Loucy (cell line): ENCODE data around the gene GNB1L.

Experiments used
- H2AFZ ChIP-seq: fragments of 200-600 bp; sonication (generic); 2 replicates; pipeline ENCODE4 v1.6.0; 2016; ENCODE audit warnings: antibody characterized with exemption, mild to moderate bottlenecking, low read length, moderate library complexity
- H3F3A ChIP-seq: fragments of 200-600 bp; 2 replicates; pipeline ENCODE4 v1.6.0; 2016; ENCODE audit warnings: antibody characterized with exemption, low read depth, mild to moderate bottlenecking
- H3K27me3 ChIP-seq: fragments of 200-600 bp; sonication (generic); 2 replicates; pipeline ENCODE4 v1.6.1; 2014; ENCODE audit warnings: low read length, mild to moderate bottlenecking; ENCODE audit not compliant: insufficient read depth, poor library complexity, severe bottlenecking
- H3K36me3 ChIP-seq: fragments of 200-600 bp; sonication (generic); 2 replicates; pipeline ENCODE4 v1.6.1; 2016; ENCODE audit warnings: low read length; ENCODE audit not compliant: insufficient read depth
- H3K4me1 ChIP-seq: fragments of 200-600 bp; sonication (generic); 2 replicates; pipeline ENCODE4 v1.5.1; 2014; ENCODE audit warnings: low read length, mild to moderate bottlenecking; ENCODE audit not compliant: insufficient read depth, poor library complexity, severe bottlenecking
- H3K4me2 ChIP-seq: fragments of 200-600 bp; sonication (generic); 2 replicates; pipeline ENCODE4 v1.6.0; 2014; ENCODE audit warnings: antibody characterized with exemption, low read length, low read depth, mild to moderate bottlenecking; ENCODE audit not compliant: poor library complexity, severe bottlenecking
- H3K4me3 ChIP-seq: fragments of 200-600 bp; sonication (generic); 2 replicates; pipeline ENCODE4 v1.5.1; 2014; ENCODE audit warnings: low read length, mild to moderate bottlenecking, mixed read lengths; ENCODE audit not compliant: poor library complexity, severe bottlenecking
- H3K79me2 ChIP-seq: fragments of 200-600 bp; sonication (generic); 2 replicates; pipeline ENCODE4 v1.6.1; 2014; ENCODE audit warnings: low read length; ENCODE audit not compliant: insufficient read depth
- H3K9ac ChIP-seq: fragments of 200-600 bp; sonication (generic); 2 replicates; pipeline ENCODE4 v1.6.0; 2014; ENCODE audit warnings: mild to moderate bottlenecking, low read depth, low read length, moderate library complexity; ENCODE audit not compliant: poor library complexity, severe bottlenecking
- H3K9me2 ChIP-seq: fragments of 200-600 bp; sonication (generic); replicated peaks from 2 replicates; pipeline ENCODE4 v1.6.1; 2016; ENCODE audit warnings: low read depth, low read length, mixed read lengths
- H3K9me3 ChIP-seq: fragments of 200-600 bp; sonication (generic); 2 replicates; pipeline ENCODE4 v1.6.1; 2014; ENCODE audit warnings: mild to moderate bottlenecking, antibody characterized with exemption, low read length, low read depth; ENCODE audit not compliant: insufficient read depth
- H4K20me1 ChIP-seq: fragments of 200-600 bp; sonication (generic); 2 replicates; pipeline ENCODE4 v1.6.0; 2014; ENCODE audit warnings: antibody characterized with exemption, low read length, mild to moderate bottlenecking; ENCODE audit not compliant: insufficient read depth, poor library complexity, severe bottlenecking
- EZH2phosphoT487 ChIP-seq: fragments of 200-600 bp; IDR thresholded peaks from 2 replicates; pipeline ENCODE4 v1.6.1; 2018; ENCODE audit warnings: antibody characterized with exemption, mild to moderate bottlenecking, moderate library complexity, borderline replicate concordance
- TF ChIP-seq, protein P1 (sequence below): fragments of 200-600 bp; sonication (generic); conservative IDR thresholded peaks from 2 replicates; pipeline ENCODE4 v1.5.1; 2014; ENCODE audit warnings: mild to moderate bottlenecking, antibody characterized with exemption, low read length

The GNB1L gene

DNA sequence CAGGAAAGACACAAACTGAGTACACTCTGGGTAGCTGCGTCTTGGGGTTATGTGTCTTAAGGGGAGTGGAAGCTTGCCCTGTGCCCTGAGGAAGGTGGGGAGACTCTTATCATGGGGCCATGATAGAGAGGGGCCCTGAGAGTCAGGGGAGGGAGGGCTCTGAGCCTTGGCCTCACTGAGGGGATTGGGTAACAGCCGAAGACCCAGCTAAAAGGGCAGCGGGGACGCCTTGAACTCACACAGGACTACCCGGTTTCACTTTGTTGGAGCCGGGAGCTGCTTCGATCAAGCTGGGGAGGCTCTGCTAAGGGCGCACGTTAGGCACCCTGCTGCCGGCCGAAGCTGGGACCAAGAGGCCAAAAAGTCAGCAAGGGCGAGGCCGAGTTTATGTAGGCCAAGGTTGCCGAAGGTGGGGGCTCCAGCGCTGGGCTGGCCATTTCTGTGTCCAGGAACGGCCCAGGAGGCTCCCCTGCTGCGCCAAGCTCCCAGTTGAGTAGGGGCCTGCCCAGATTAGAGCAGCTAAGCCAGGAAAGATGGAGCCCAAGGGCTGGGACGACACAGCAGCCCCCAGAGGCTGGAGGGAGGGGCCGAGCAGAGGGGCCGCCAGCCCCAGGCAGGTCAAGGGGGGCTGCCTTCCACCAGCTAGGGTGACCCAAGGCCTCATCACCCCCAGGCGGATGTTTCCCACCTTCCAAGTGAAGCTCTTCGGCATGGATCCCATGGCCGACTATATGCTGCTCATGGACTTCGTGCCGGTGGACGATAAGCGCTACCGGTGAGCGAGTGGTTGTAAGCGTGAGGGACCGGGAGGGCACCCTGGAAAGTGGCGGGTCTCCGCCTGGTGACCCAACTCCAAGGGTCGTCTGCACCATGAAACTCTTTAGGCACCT, 91.9 kb downstream of the GNB1L start:
- Histone ChIP-seq H2AFZ (no peak overlapping the region), H3K4me1 (no peaks in the 10 kb centered on the region), H3K4me2 (no peak overlapping the region), H3K9ac (no peak overlapping the region), H3K4me3 (no peak overlapping the region), H3K79me2 (peaks cover 5% of the 10 kb centered on the region; the same call in 1 of the 2 replicates), H3F3A (no peaks in the 10 kb centered on the region), H3K27me3 (no peaks in the 10 kb centered on the region), H3K9me2 (no peaks in the 10 kb centered on the region), H3K36me3 (no peaks in the 10 kb centered on the region), H3K9me3 (no peaks in the 10 kb centered on the region), H4K20me1 (no peaks in the 10 kb centered on the region)
- TF ChIP-seq, protein P1, sequence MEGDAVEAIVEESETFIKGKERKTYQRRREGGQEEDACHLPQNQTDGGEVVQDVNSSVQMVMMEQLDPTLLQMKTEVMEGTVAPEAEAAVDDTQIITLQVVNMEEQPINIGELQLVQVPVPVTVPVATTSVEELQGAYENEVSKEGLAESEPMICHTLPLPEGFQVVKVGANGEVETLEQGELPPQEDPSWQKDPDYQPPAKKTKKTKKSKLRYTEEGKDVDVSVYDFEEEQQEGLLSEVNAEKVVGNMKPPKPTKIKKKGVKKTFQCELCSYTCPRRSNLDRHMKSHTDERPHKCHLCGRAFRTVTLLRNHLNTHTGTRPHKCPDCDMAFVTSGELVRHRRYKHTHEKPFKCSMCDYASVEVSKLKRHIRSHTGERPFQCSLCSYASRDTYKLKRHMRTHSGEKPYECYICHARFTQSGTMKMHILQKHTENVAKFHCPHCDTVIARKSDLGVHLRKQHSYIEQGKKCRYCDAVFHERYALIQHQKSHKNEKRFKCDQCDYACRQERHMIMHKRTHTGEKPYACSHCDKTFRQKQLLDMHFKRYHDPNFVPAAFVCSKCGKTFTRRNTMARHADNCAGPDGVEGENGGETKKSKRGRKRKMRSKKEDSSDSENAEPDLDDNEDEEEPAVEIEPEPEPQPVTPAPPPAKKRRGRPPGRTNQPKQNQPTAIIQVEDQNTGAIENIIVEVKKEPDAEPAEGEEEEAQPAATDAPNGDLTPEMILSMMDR = no peak

DNA sequence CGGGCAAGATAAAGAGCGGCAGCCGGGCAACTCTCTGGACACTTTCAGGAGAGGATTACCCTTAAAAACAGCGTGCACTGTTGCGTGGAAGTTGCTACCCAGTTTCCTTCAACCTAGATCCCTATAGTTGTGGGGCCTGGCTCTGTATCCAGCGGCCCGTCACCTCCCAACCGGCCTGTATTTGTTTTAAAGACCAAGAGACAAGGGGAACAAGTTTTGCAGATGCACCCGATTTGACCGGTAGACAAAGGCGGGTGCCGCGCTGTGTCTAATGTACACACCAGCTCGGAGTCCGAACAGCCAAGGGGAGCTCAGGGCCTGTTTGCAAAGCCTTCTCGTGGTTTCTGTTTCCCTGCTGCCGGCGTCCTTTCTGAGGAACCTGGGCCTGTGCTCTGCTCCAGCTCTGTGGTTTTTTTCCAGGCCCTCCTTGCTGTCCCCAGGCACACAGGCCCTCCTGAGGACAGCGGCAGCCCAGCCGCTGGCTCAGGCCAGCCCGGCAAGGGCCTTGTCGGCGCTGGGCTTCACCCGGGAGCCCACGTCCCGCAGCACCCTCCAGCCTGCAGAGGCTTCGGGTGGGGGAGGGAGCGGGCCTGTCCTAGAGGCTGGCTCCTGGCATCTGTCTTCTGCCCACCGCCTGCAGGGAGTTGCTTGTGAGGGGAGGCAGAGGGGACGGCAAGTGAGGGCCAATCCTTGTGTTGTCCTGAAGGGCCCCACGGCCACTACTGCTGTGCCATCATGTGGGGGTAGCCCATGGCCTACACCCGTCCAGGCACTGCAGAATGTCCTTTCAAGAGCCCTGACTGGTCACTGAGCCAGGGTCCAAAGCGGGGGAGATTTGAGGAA, 92.7 kb downstream of the GNB1L start:
- no peaks in the 10 kb centered on the region for H3K4me1 ChIP-seq
- H4K20me1 ChIP-seq = no peaks in the 10 kb centered on the region
- no peaks in the 10 kb centered on the region for H3K27me3 ChIP-seq
- H3K79me2 ChIP-seq = no peaks in the 10 kb centered on the region
- no peaks in the 10 kb centered on the region for H3F3A ChIP-seq
- no peak overlapping the region for H3K4me3 ChIP-seq
- H2AFZ ChIP-seq = no peak overlapping the region
- no peak overlapping the region for H3K4me2 ChIP-seq
- no peaks in the 10 kb centered on the region for H3K36me3 ChIP-seq
- H3K9me3 ChIP-seq = no peaks in the 10 kb centered on the region
- no peak for TF ChIP-seq EZH2phosphoT487
- TF ChIP-seq, protein P1 = no peak
- no peaks in the 10 kb centered on the region for H3K9me2 ChIP-seq
- H3K9ac ChIP-seq = no peak overlapping the region

DNA sequence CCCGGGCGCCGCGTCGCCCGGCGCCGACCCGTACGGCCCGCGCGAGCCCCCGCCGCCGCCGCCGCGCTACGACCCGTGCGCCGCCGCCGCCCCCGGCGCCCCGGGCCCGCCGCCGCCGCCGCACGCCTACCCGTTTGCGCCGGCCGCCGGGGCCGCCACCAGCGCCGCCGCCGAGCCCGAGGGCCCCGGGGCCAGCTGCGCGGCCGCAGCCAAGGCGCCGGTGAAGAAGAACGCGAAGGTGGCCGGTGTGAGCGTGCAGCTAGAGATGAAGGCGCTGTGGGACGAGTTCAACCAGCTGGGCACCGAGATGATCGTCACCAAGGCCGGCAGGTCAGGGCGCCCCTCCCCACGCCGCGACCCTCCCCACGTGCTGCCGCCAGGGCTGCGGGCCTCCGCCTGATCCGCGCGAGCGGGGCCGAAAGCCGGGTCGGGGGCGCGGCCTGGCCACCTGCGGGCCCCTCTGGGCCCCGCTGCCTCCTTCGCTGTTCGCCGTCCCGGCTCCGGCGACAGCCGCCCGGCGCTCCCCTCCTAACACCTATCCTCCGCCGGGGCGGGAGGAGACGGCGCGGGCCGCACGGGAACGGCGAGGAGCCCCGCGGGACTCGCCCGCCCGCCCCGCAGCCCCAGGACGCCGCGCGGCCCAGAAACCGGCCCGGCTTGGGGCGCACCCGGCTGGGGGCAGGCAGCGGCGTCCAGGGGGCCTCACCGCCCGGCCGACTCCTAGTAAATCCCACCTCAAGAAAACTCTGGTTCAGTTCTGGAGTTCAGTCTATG, 93.5 kb downstream of the GNB1L start:
- TF ChIP-seq, protein P1 = no peak
- TF ChIP-seq EZH2phosphoT487 = no peak
- Histone ChIP-seq H3F3A (no peaks in the 10 kb centered on the region), H3K4me1 (no peaks in the 10 kb centered on the region), H3K9me3 (no peaks in the 10 kb centered on the region), H4K20me1 (no peaks in the 10 kb centered on the region), H3K27me3 (no peaks in the 10 kb centered on the region), H3K36me3 (no peaks in the 10 kb centered on the region), H3K79me2 (no peaks in the 10 kb centered on the region), H3K4me2 (no peak overlapping the region), H3K9me2 (no peaks in the 10 kb centered on the region), H3K4me3 (no peak overlapping the region), H2AFZ (no peak overlapping the region), H3K9ac (no peak overlapping the region)
